Cardiac fibroblast (primary cell): ENCODE data around the gene RCAN2.

Experiments used
- DNase-seq, 2 donors: peaks; one replicate each; pipeline versions ENCODE4 v3.0.0 to v3.0.0-alpha.2; 2010; ENCODE audit warnings: low read depth in 2 of 2
- H3K4me3 ChIP-seq, 2 donors: replicated peaks in 1 of 2; 1 replicate in 1 of 2; 2 replicates in 1 of 2; pipeline ENCODE4 v1.5.1; 2011; ENCODE audit warnings: low read depth in 2 of 2, low read length in 2 of 2, mild to moderate bottlenecking in 2 of 2, moderate library complexity in 1 of 2
- CTCF ChIP-seq: IDR thresholded peaks from one replicate; pipeline ENCODE4 v1.5.1; 2011; ENCODE audit warnings: low read depth, mild to moderate bottlenecking, low read length, inconsistent platforms

The RCAN2 gene

GRCh38 chr6:46525583-46525982 lies 34.3 kb upstream of the RCAN2 start:
- no peak for TF ChIP-seq CTCF
- H3K4me3 ChIP-seq, result no peak overlapping the region
- DNase-seq, result no peak

GRCh38 chr6:46521464-46521971 lies 30.3 kb upstream of the RCAN2 start:
- TF ChIP-seq CTCF, result no peak
- H3K4me3 ChIP-seq, result no peak overlapping the region
- peak; percentile 5 to 13 for DNase-seq

- no peak overlapping the region for H3K4me3 ChIP-seq
- TF ChIP-seq CTCF, result no peak
- DNase-seq, result no peak
These were observed 26.0 kb upstream of the RCAN2 start for GRCh38 chr6:46517202-46517601.

GRCh38 chr6:46513533-46513932 lies 22.3 kb upstream of the RCAN2 start:
- H3K4me3 ChIP-seq, result no peak overlapping the region
- DNase-seq, result no peak
- no peak for TF ChIP-seq CTCF

GRCh38 chr6:46511320-46511719 lies 20.1 kb upstream of the RCAN2 start:
- DNase-seq, result no peak
- no peak for TF ChIP-seq CTCF
- no peak overlapping the region for H3K4me3 ChIP-seq

GRCh38 chr6:46510651-46511050 lies 19.4 kb upstream of the RCAN2 start:
- TF ChIP-seq CTCF, result no peak
- no peak overlapping the region for H3K4me3 ChIP-seq
- DNase-seq, result peak; percentile 43 to 77

GRCh38 chr6:46509981-46510510 lies 18.8 kb upstream of the RCAN2 start:
- no peak for DNase-seq
- no peak overlapping the region for H3K4me3 ChIP-seq
- TF ChIP-seq CTCF, result no peak
